A673 (cell line): ENCODE measurements around the gene FAM161B. TPM values are rescaled to one million over a fixed set of nuclear protein-coding genes. Genes with fewer than 3 reads are reported as not detected.

Experiments
- BruUV-seq: library from RNA; stranded (reverse); fragments of 400-500 nt; replicated peaks from 2 replicates; lab custom pipeline; 2021; lab: Mats Ljungman, UMichigan
- CTCF ChIA-PET: fragments of 300-600 bp; sonication (Branson Sonifier 250); formaldehyde crosslinking; loops from one replicate; lab custom pipeline; 2022; ENCODE audit warnings: antibody characterized with exemption; lab: Charles Lee
- POLR2A ChIA-PET: fragments of 300-600 bp; sonication (Branson Sonifier 250); formaldehyde crosslinking; loops from one replicate; lab custom pipeline; 2022; ENCODE audit warnings: antibody characterized with exemption; ENCODE audit not compliant: low non-redundant PET; lab: Charles Lee
- DNase-seq: peaks from one replicate; pipeline ENCODE4 v3.0.0-alpha.2; 2015; ENCODE audit warnings: low spot score
- H3K27ac ChIP-seq: fragments of 200-600 bp; sonication (generic); 2 replicates; pipeline ENCODE4 v1.5.1; 2016; ENCODE audit warnings: mixed run types, low read depth, mild to moderate bottlenecking, mixed read lengths, antibody characterized with exemption, low read length; ENCODE audit not compliant: poor library complexity, severe bottlenecking
- H3K27me3 ChIP-seq: fragments of 200-600 bp; sonication (generic); replicated peaks from 2 replicates; pipeline ENCODE4 v1.6.1; 2017; ENCODE audit warnings: mixed run types, low read depth, mild to moderate bottlenecking, mixed read lengths, antibody characterized with exemption, low read length; ENCODE audit not compliant: insufficient read depth, poor library complexity
- H3K36me3 ChIP-seq: fragments of 200-600 bp; sonication (generic); 2 replicates; pipeline ENCODE4 v1.6.1; 2016; ENCODE audit warnings: mixed run types, mild to moderate bottlenecking, mixed read lengths, antibody characterized with exemption, low read length; ENCODE audit not compliant: insufficient read depth, poor library complexity, severe bottlenecking
- H3K4me1 ChIP-seq: fragments of 200-600 bp; sonication (generic); 2 replicates; pipeline ENCODE4 v1.6.1; 2017; ENCODE audit warnings: mixed run types, mild to moderate bottlenecking, mixed read lengths, antibody characterized with exemption, low read length; ENCODE audit not compliant: insufficient read depth, poor library complexity, severe bottlenecking
- H3K4me3 ChIP-seq: fragments of 200-600 bp; sonication (generic); 2 replicates; pipeline ENCODE4 v1.5.1; 2016; ENCODE audit warnings: low read depth, mixed run types, mild to moderate bottlenecking, mixed read lengths, low read length; ENCODE audit not compliant: poor library complexity, severe bottlenecking
- H3K9me3 ChIP-seq: fragments of 200-600 bp; sonication (generic); 2 replicates; pipeline ENCODE4 v1.6.1; 2016; ENCODE audit warnings: mixed run types, low read depth, mild to moderate bottlenecking, mixed read lengths, antibody characterized with exemption, low read length; ENCODE audit not compliant: poor library complexity, severe bottlenecking
- EZH2 ChIP-seq: fragments of 200-600 bp; sonication (generic); IDR thresholded peaks from 2 replicates; pipeline ENCODE4 v1.6.1; 2017; ENCODE audit warnings: borderline replicate concordance, low read depth, mild to moderate bottlenecking, mixed read lengths, antibody characterized with exemption, low read length; ENCODE audit not compliant: poor library complexity, severe bottlenecking
- intact Hi-C: fragments of 100-400 bp; cut with micrococcal nuclease; formaldehyde crosslinking; loops from one replicate; pipeline ENCODE4 v1.10.0; 2022; ENCODE audit not compliant: unreplicated experiment
- total RNA-seq: library from RNA; stranded (reverse); gene quantifications from 2 replicates; pipeline ENCODE4 v1.2.3, GENCODE V29; 2021
- TF ChIP-seq, protein P1 (sequence below): fragments of 300-800, 200-600 bp; sonication (generic); conservative IDR thresholded peaks from 2 replicates; pipeline ENCODE4 v1.5.1; 2017; ENCODE audit warnings: low read depth, mild to moderate bottlenecking, antibody characterized with exemption, low read length, moderate library complexity, mixed read lengths

FAM161B gene
- total RNA-seq, 1 experiment from 2014 or later, result 1.7 TPM

DNA sequence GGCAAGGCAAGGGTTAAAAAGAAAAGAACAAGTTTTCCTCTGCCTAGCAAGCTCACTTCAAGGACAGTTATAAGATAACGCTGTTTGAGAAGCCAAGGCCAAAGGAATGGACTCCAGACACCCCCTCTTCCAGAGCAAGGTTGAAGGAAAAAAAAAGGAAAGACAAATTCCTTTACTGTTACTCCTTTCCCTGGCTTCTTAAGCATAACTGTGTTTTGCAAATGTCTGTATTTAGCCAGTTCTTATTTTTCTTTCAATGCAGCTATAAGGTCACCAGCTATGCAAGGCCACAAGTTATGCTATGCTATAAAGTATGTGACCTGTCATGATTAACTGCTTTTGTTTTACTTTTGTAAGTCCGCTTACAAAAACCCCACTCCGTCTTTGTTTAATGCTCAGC is 36.6 kb downstream of the FAM161B start:
- TF ChIP-seq, protein P1, sequence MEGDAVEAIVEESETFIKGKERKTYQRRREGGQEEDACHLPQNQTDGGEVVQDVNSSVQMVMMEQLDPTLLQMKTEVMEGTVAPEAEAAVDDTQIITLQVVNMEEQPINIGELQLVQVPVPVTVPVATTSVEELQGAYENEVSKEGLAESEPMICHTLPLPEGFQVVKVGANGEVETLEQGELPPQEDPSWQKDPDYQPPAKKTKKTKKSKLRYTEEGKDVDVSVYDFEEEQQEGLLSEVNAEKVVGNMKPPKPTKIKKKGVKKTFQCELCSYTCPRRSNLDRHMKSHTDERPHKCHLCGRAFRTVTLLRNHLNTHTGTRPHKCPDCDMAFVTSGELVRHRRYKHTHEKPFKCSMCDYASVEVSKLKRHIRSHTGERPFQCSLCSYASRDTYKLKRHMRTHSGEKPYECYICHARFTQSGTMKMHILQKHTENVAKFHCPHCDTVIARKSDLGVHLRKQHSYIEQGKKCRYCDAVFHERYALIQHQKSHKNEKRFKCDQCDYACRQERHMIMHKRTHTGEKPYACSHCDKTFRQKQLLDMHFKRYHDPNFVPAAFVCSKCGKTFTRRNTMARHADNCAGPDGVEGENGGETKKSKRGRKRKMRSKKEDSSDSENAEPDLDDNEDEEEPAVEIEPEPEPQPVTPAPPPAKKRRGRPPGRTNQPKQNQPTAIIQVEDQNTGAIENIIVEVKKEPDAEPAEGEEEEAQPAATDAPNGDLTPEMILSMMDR, result no peak
- no peak for TF ChIP-seq EZH2
- intact Hi-C loops, result no loop called here
- H3K9me3 ChIP-seq, result no peaks in the 10 kb centered on the region
- H3K36me3 ChIP-seq, result peaks cover 46% of the 10 kb centered on the region
- no peak overlapping the region for H3K27ac ChIP-seq
- H3K4me3 ChIP-seq, result no peak overlapping the region
- DNase-seq, result no peak
- no TSS peak for BruUV-seq
- H3K4me1 ChIP-seq, result no peaks in the 10 kb centered on the region
- ChIA-PET CTCF (no interaction called here), POLR2A (no interaction called here)
- no peaks in the 10 kb centered on the region for H3K27me3 ChIP-seq

DNA sequence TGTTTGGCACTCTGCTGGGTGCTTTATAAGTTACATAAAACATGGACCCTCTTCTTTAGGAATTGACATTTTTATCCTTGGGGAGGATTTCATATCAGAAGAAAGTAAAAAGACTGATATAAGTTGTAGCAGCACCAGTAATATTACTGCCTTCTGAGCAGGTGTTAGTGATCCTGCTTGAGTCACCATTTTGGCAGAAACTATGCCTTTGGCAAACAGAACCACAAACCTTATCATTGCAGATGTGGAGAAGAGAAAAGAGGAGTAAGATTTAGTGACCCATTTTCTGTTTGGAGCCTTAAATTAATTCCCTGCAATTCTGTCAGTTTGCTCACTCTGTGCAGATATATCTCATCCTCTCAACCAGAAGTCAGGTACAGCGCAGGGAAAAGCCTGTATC is 40.2 kb downstream of the FAM161B start:
- ChIA-PET CTCF (no interaction called here), POLR2A (no interaction called here)
- Histone ChIP-seq H3K4me1 (no peaks in the 10 kb centered on the region), H3K9me3 (no peaks in the 10 kb centered on the region), H3K27me3 (no peaks in the 10 kb centered on the region), H3K4me3 (no peak overlapping the region), H3K36me3 (peaks cover 71% of the 10 kb centered on the region), H3K27ac (no peak overlapping the region)
- no peak for TF ChIP-seq EZH2
- TF ChIP-seq, protein P1, result no peak
- DNase-seq, result no peak
- BruUV-seq, result no TSS peak
- intact Hi-C loops, result no loop called here

DNA sequence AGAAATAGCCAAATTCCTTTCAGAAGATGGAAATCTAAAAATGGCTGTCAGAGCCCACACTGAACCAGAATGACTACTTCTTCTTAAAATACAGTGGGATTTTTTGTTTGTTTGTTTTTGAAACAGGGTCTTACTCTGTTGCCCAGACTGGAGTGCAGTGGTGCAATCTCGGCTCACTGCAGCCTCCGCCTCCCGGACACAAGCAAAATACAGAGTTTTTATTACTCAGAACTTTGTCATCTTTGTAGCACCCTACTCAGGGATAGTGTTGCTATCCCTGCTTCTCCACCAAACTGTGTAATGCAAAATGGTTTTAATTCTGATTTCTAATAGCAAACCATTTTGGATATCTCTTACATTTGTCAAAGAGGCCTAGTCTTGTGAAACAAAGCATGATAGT is 46.9 kb downstream of the FAM161B start:
- TF ChIP-seq EZH2, result no peak
- TF ChIP-seq, protein P1, result no peak
- H3K9me3 ChIP-seq, result no peaks in the 10 kb centered on the region
- intact Hi-C loops, result no loop called here
- no peak overlapping the region for H3K27ac ChIP-seq
- no peaks in the 10 kb centered on the region for H3K27me3 ChIP-seq
- no peaks in the 10 kb centered on the region for H3K4me1 ChIP-seq
- H3K4me3 ChIP-seq, result no peak overlapping the region
- ChIA-PET POLR2A (no interaction called here), CTCF (no interaction called here)
- no TSS peak for BruUV-seq
- peaks cover 72% of the 10 kb centered on the region for H3K36me3 ChIP-seq
- no peak for DNase-seq
